Thoracic aorta (tissue), 2 donors: ENCODE data around the gene OSBPL3. TPM values are rescaled to one million over a fixed set of nuclear protein-coding genes. Genes with fewer than 3 reads are reported as not detected.

Experiments used
- ATAC-seq: fragments of 150-250 bp; one replicate; pipeline ENCODE4 v1.8.0; 2017; ENCODE audit warnings: low read depth; ENCODE audit not compliant: insufficient number of reproducible peaks, low FRiP score
- DNase-seq: peaks from one replicate; pipeline ENCODE4 v3.0.0-alpha.2; 2020; ENCODE audit warnings: low spot score
- H3K27ac ChIP-seq, 2 donors: fragments of 200-600 bp; sonication (generic); 1 replicate in 1 of 2; 2 replicates in 1 of 2; pipeline ENCODE4 v1.5.1; 2016; ENCODE audit warnings: mild to moderate bottlenecking in 2 of 2, moderate library complexity in 2 of 2
- H3K27me3 ChIP-seq: fragments of 200-600 bp; sonication (generic); replicated peaks from 2 replicates; pipeline ENCODE4 v1.6.0; 2016; ENCODE audit warnings: mild to moderate bottlenecking; ENCODE audit not compliant: insufficient read depth
- H3K36me3 ChIP-seq: fragments of 200-600 bp; sonication (generic); one replicate; pipeline ENCODE4 v1.5.1; 2016
- H3K4me1 ChIP-seq, 2 donors: fragments of 200-600 bp; sonication (generic); 1 replicate in 1 of 2; 2 replicates in 1 of 2; pipeline versions ENCODE4 v1.5.1 to v1.6.0; 2016; ENCODE audit warnings: low read depth in 2 of 2, mild to moderate bottlenecking in 1 of 2; ENCODE audit not compliant: control insufficient read depth in 1 of 2
- H3K4me3 ChIP-seq: fragments of 200-600 bp; sonication (generic); 2 replicates; pipeline ENCODE4 v1.5.1; 2016; ENCODE audit warnings: mild to moderate bottlenecking
- H3K9me3 ChIP-seq: fragments of 200-600 bp; sonication (generic); 2 replicates; pipeline ENCODE4 v1.5.1; 2016
- total RNA-seq, 2 donors: library from RNA; depleted of rRNA; stranded (reverse); fragments of >200 nt; gene quantifications; one replicate each; pipeline versions ENCODE4 v1.1.0 to v1.2.3, GENCODE V29; 2016
- TF ChIP-seq, protein P1 (sequence below): fragments of 200-600 bp; sonication (generic); IDR thresholded peaks from one replicate; pipeline ENCODE4 v1.5.1; 2019; ENCODE audit warnings: antibody characterized with exemption

Gene OSBPL3
- total RNA-seq, 2 donors from 2014 or later, result 5.5 to 7.9 TPM

DNA sequence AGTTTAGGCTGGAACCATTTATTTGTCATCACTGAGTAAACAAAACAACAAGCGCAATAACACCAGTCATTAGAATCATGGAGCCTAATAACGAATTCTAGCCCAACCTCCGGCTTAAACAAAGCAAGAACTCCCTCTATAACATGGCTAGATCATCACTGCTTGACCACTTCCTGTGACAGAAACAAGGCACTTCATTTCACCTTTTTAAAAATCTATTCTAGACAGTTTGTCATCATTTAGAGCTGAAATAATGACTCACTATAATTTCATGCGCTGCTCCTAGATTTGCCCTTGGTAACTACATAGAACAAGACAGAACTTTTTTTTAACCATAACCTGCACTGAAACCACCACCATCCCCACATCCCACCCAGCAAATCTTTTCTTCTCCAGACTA lies 81.3 kb downstream of the OSBPL3 start:
- Histone ChIP-seq H3K36me3 (no peaks in the 10 kb centered on the region), H3K4me3 (no peak overlapping the region), H3K9me3 (no peaks in the 10 kb centered on the region), H3K4me1 (no peaks in the 10 kb centered on the region), H3K27ac (no peak overlapping the region), H3K27me3 (no peaks in the 10 kb centered on the region)
- DNase-seq (no peak), ATAC-seq (no peak)
- TF ChIP-seq, protein P1, sequence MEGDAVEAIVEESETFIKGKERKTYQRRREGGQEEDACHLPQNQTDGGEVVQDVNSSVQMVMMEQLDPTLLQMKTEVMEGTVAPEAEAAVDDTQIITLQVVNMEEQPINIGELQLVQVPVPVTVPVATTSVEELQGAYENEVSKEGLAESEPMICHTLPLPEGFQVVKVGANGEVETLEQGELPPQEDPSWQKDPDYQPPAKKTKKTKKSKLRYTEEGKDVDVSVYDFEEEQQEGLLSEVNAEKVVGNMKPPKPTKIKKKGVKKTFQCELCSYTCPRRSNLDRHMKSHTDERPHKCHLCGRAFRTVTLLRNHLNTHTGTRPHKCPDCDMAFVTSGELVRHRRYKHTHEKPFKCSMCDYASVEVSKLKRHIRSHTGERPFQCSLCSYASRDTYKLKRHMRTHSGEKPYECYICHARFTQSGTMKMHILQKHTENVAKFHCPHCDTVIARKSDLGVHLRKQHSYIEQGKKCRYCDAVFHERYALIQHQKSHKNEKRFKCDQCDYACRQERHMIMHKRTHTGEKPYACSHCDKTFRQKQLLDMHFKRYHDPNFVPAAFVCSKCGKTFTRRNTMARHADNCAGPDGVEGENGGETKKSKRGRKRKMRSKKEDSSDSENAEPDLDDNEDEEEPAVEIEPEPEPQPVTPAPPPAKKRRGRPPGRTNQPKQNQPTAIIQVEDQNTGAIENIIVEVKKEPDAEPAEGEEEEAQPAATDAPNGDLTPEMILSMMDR, result no peak

GRCh38 chr7:24896031-24896501 lies 83.9 kb downstream of the OSBPL3 start:
- Histone ChIP-seq H3K27ac (no peak overlapping the region), H3K27me3 (no peaks in the 10 kb centered on the region), H3K4me3 (no peak overlapping the region), H3K9me3 (no peaks in the 10 kb centered on the region), H3K4me1 (no peaks in the 10 kb centered on the region), H3K36me3 (no peaks in the 10 kb centered on the region)
- DNase-seq (no peak), ATAC-seq (no peak)
- TF ChIP-seq, protein P1, result no peak

- DNase-seq (no peak), ATAC-seq (no peak)
- H3K36me3 ChIP-seq, result no peaks in the 10 kb centered on the region
- H3K4me3 ChIP-seq, result no peak overlapping the region
- no peaks in the 10 kb centered on the region for H3K9me3 ChIP-seq
- no peaks in the 10 kb centered on the region for H3K4me1 ChIP-seq
- TF ChIP-seq, protein P1, result no peak
- H3K27ac ChIP-seq, result no peak overlapping the region
- H3K27me3 ChIP-seq, result no peaks in the 10 kb centered on the region
Observed at GRCh38 chr7:24894429-24895221, 85.4 kb downstream of the OSBPL3 start.

DNA sequence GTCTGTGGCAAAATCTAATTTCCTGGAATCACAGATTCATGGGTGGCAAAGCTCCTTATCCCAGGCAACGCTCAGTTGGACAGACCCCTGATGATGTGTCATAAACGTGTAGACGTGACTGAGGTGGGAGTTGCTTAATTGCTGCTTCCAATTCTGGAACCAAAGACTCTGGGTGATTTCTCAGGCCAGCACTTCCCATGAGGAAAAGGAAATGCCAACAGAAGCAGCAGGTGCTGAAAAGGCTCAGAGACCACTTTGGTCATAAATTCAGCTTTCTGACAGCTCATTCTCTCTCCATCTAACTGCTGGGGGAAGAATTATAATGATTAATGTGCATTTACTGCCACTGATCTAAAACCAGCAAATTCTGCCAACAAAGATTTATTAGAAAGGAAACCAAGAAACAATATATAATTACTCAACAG lies 88.7 kb downstream of the OSBPL3 start:
- Histone ChIP-seq H3K27ac (no peak overlapping the region), H3K27me3 (no peaks in the 10 kb centered on the region), H3K9me3 (no peaks in the 10 kb centered on the region), H3K36me3 (no peaks in the 10 kb centered on the region), H3K4me3 (no peak overlapping the region), H3K4me1 (no peaks in the 10 kb centered on the region)
- DNase-seq (no peak), ATAC-seq (no peak)
- TF ChIP-seq, protein P1, result no peak

DNA sequence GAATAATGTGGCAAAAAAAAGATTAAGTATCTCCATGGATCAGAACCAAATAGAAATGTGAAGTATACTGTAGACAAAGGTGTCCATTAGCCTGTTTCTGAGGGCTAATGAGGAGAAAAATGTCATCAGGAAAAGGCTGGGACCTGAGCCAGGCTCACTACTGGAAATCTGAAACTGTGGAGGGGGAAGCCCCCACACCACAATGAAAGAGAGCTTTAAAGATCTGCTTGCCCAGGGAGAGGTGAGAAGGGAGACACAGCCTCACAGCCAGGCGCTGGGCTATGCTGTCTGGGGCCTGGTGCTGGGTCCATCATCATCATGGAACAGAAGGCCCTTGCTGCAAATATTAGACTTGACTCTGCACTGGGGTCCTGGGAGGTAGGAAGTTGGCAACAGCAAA lies 90.4 kb downstream of the OSBPL3 start:
- H3K4me1 ChIP-seq, result no peaks in the 10 kb centered on the region
- H3K27me3 ChIP-seq, result no peaks in the 10 kb centered on the region
- H3K4me3 ChIP-seq, result no peak overlapping the region
- TF ChIP-seq, protein P1, result no peak
- no peak overlapping the region for H3K27ac ChIP-seq
- H3K36me3 ChIP-seq, result no peaks in the 10 kb centered on the region
- ATAC-seq (no peak), DNase-seq (no peak)
- H3K9me3 ChIP-seq, result no peaks in the 10 kb centered on the region
